HepG2 (cell line): ENCODE measurements around the gene SDCCAG8. TPM values are rescaled to one million over a fixed set of nuclear protein-coding genes. Genes with fewer than 3 reads are reported as not detected.
A peak's percentile ranks its signal among the peaks of the same experiment; 100 is the strongest.

Experiments used
- ATF7 ChIP-seq, 2 experiments: fragments of 450-650 bp in 1 of 2; sonication (generic) in 1 of 2; formaldehyde crosslinking in 1 of 2; IDR thresholded peaks; 2 replicates each; pipeline versions ENCODE4 v1.4.0 to v1.6.1; 2016 to 2020; ENCODE audit warnings: antibody characterized with exemption in 1 of 2, mild to moderate bottlenecking in 1 of 2, missing genetic modification reagents in 1 of 2
- IRF2 ChIP-seq: IDR thresholded peaks from 2 replicates; pipeline ENCODE4 v1.6.1; 2018; ENCODE audit warnings: missing genetic modification reagents, missing compliant biosample characterization
- KLF12 ChIP-seq: sonication (generic); formaldehyde crosslinking; IDR thresholded peaks from 2 replicates; pipeline ENCODE4 v1.4.0; 2020; ENCODE audit warnings: missing genetic modification reagents, borderline replicate concordance
- NRL ChIP-seq: sonication (generic); formaldehyde crosslinking; IDR thresholded peaks from 2 replicates; pipeline ENCODE4 v1.5.0; 2020; ENCODE audit warnings: missing genetic modification reagents, mild to moderate bottlenecking, moderate library complexity, borderline replicate concordance
- RARA ChIP-seq: IDR thresholded peaks from 2 replicates; pipeline ENCODE4 v1.6.1; 2016; ENCODE audit warnings: missing genetic modification reagents, missing compliant biosample characterization
- TBX2 ChIP-seq: sonication (generic); formaldehyde crosslinking; IDR thresholded peaks from 2 replicates; pipeline ENCODE4 v1.5.0; 2020; ENCODE audit warnings: missing genetic modification reagents, mild to moderate bottlenecking, borderline replicate concordance
- ZNF207 ChIP-seq: fragments of 450-650 bp; IDR thresholded peaks from 2 replicates; pipeline ENCODE4 v1.6.1; 2016; ENCODE audit warnings: antibody characterized with exemption, borderline replicate concordance
- ZNF343 ChIP-seq: sonication (generic); formaldehyde crosslinking; IDR thresholded peaks from 2 replicates; pipeline ENCODE4 v1.4.0; 2020; ENCODE audit warnings: mild to moderate bottlenecking, missing genetic modification reagents
- polyA plus RNA-seq, 8 experiments: library from polyadenylated mRNA; depleted of rRNA in 3 of 8; stranded (reverse) in 7 of 8; unstranded in 1 of 8; fragments of >200 nt; fragmentation: Illumina TruSeq in 4 of 8; extraction: Trizol in 4 of 8; gene quantifications; 2 replicates each; pipeline versions ENCODE4 v1.2.1 to v1.2.3, GENCODE V29; 2011 to 2016; ENCODE audit warnings: low read depth in 4 of 8, missing spikeins in 1 of 8, mixed read lengths in 1 of 8; ENCODE audit not compliant: insufficient read depth in 1 of 8
- total RNA-seq, 5 experiments: library from RNA; depleted of rRNA; stranded (reverse); fragments of >200 nt; fragmentation: Illumina TruSeq; extraction: Trizol; gene quantifications; 2 replicates each; pipeline ENCODE4 v1.2.3, GENCODE V29; 2016; ENCODE audit warnings: low read depth in 1 of 5
- TF ChIP-seq, protein P1 (sequence below): IDR thresholded peaks from 2 replicates; pipeline ENCODE4 v1.6.1; 2012; ENCODE audit warnings: low read depth, low read length, improper control_type of control experiment
- TF ChIP-seq, protein P2 (sequence below): sonication (generic); formaldehyde crosslinking; IDR thresholded peaks from 2 replicates; pipeline ENCODE4 v1.9.0; 2021; ENCODE audit warnings: missing genetic modification reagents, borderline replicate concordance
- TF ChIP-seq, protein P3 (sequence below): sonication (generic); formaldehyde crosslinking; IDR thresholded peaks from 2 replicates; pipeline ENCODE4 v1.5.0; 2020; ENCODE audit warnings: mild to moderate bottlenecking, missing genetic modification reagents, borderline replicate concordance
- TF ChIP-seq, protein P4 (sequence below): sonication (generic); formaldehyde crosslinking; IDR thresholded peaks from 2 replicates; pipeline ENCODE4 v1.8.1; 2023; ENCODE audit warnings: mild to moderate bottlenecking, moderate library complexity, missing genetic modification reagents
- TF ChIP-seq, protein P5 (sequence below): sonication (generic); formaldehyde crosslinking; IDR thresholded peaks from 2 replicates; pipeline ENCODE4 v1.5.1; 2020; ENCODE audit warnings: mild to moderate bottlenecking, moderate library complexity, missing genetic modification reagents

SDCCAG8 gene
- total and polyA plus RNA-seq, 2 of the 13 experiments (the other 11 are each of a cell fraction or from before 2014, with no cell fraction given): 9.5 to 13.4 TPM

DNA sequence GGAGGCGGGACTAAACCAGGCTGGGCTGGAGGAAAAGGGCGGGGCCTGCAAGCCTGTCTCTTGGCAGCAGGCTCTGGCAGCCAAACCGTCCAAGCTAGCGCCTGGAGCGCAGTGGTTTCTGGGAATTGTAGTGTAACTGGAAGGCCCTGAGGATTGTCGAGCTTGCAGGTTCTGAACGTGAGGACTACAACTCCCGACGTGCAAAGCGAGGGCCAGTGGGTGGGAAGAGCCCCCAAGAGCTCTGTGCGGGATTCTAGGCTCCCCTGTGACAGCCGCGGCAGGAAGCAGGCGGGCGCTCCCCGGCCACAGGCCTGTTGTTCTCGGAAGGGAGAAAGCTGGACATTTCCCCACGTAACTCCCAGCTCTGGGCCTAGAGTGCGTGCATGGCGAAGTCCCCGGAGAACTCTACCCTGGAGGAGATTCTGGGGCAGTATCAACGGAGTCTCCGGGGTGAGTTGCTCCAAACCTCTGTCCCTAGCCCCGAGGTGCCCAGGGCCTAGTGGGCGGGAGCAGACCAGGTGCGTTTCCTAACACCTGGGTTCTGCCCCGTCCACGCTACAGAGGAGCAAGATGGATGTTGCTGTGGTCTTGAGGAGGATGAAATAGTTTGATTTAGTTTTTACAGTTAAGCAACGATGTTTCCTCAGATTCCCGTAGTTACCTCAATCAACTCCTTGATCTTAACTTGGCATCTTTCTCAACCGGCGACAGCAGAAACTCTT lies at the start of gene SDCCAG8 (continued):
- TF ChIP-seq, protein P1, sequence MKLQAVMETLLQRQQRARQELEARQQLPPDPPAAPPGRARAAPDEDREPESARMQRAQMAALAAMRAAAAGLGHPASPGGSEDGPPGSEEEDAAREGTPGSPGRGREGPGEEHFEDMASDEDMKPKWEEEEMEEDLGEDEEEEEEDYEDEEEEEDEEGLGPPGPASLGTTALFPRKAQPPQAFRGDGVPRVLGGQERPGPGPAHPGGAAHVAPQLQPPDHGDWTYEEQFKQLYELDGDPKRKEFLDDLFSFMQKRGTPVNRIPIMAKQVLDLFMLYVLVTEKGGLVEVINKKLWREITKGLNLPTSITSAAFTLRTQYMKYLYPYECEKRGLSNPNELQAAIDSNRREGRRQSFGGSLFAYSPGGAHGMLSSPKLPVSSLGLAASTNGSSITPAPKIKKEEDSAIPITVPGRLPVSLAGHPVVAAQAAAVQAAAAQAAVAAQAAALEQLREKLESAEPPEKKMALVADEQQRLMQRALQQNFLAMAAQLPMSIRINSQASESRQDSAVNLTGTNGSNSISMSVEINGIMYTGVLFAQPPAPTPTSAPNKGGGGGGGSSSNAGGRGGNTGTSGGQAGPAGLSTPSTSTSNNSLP: no peak
- TF ChIP-seq IRF2 (CRISPR knock-in tag): 0 out of 2 replicates have a peak, but pooled peaks have one; percentile 41
- peak; percentile 61; the same call in 1 of the 2 replicates for TF ChIP-seq TBX2 (CRISPR knock-in tag)
- no peak for TF ChIP-seq ZNF207
- TF ChIP-seq ZNF343 (CRISPR knock-in tag): no peak
- TF ChIP-seq, protein P2, sequence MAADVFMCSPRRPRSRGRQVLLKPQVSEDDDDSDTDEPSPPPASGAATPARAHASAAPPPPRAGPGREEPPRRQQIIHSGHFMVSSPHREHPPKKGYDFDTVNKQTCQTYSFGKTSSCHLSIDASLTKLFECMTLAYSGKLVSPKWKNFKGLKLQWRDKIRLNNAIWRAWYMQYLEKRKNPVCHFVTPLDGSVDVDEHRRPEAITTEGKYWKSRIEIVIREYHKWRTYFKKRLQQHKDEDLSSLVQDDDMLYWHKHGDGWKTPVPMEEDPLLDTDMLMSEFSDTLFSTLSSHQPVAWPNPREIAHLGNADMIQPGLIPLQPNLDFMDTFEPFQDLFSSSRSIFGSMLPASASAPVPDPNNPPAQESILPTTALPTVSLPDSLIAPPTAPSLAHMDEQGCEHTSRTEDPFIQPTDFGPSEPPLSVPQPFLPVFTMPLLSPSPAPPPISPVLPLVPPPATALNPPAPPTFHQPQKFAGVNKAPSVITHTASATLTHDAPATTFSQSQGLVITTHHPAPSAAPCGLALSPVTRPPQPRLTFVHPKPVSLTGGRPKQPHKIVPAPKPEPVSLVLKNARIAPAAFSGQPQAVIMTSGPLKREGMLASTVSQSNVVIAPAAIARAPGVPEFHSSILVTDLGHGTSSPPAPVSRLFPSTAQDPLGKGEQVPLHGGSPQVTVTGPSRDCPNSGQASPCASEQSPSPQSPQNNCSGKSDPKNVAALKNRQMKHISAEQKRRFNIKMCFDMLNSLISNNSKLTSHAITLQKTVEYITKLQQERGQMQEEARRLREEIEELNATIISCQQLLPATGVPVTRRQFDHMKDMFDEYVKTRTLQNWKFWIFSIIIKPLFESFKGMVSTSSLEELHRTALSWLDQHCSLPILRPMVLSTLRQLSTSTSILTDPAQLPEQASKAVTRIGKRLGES (CRISPR knock-in tag): 0 out of 2 replicates have a peak, but pooled peaks have one; percentile 36
- TF ChIP-seq, protein P3, sequence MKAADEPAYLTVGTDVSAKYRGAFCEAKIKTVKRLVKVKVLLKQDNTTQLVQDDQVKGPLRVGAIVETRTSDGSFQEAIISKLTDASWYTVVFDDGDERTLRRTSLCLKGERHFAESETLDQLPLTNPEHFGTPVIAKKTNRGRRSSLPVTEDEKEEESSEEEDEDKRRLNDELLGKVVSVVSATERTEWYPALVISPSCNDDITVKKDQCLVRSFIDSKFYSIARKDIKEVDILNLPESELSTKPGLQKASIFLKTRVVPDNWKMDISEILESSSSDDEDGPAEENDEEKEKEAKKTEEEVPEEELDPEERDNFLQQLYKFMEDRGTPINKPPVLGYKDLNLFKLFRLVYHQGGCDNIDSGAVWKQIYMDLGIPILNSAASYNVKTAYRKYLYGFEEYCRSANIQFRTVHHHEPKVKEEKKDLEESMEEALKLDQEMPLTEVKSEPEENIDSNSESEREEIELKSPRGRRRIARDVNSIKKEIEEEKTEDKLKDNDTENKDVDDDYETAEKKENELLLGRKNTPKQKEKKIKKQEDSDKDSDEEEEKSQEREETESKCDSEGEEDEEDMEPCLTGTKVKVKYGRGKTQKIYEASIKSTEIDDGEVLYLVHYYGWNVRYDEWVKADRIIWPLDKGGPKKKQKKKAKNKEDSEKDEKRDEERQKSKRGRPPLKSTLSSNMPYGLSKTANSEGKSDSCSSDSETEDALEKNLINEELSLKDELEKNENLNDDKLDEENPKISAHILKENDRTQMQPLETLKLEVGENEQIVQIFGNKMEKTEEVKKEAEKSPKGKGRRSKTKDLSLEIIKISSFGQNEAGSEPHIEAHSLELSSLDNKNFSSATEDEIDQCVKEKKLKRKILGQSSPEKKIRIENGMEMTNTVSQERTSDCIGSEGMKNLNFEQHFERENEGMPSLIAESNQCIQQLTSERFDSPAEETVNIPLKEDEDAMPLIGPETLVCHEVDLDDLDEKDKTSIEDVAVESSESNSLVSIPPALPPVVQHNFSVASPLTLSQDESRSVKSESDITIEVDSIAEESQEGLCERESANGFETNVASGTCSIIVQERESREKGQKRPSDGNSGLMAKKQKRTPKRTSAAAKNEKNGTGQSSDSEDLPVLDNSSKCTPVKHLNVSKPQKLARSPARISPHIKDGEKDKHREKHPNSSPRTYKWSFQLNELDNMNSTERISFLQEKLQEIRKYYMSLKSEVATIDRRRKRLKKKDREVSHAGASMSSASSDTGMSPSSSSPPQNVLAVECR (CRISPR knock-in tag): peak; percentile 91
- TF ChIP-seq ATF7 (IDR thresholded peaks at IDR 0.05): no peak
- no peak for TF ChIP-seq ATF7 (CRISPR knock-in tag; IDR thresholded peaks at IDR 0.05)
- TF ChIP-seq, protein P4, sequence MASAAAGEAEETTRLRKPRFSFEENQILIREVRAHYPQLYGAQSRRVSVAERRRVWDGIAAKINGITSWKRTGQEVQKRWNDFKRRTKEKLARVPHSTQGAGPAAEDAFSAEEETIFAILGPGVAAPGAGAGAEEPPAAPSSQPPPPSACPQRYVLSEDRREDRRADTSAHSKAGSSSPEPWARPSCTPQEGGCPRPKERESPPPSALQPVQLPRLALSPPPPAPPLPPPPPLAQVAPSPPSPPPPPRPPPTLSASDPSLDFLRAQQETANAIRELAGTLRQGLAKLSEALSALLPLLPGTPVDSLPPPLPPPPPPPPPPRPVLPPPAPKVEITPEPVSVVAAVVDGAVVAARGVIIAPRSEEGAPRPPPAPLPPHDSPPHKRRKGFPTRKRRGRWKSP (CRISPR knock-in tag): peak; percentile 37; the same call in 1 of the 2 replicates
- TF ChIP-seq, protein P5, sequence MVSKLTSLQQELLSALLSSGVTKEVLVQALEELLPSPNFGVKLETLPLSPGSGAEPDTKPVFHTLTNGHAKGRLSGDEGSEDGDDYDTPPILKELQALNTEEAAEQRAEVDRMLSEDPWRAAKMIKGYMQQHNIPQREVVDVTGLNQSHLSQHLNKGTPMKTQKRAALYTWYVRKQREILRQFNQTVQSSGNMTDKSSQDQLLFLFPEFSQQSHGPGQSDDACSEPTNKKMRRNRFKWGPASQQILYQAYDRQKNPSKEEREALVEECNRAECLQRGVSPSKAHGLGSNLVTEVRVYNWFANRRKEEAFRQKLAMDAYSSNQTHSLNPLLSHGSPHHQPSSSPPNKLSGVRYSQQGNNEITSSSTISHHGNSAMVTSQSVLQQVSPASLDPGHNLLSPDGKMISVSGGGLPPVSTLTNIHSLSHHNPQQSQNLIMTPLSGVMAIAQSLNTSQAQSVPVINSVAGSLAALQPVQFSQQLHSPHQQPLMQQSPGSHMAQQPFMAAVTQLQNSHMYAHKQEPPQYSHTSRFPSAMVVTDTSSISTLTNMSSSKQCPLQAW (CRISPR knock-in tag): peak; percentile 78
- TF ChIP-seq RARA (CRISPR knock-in tag): no peak
- peak; percentile 85; the same call in 1 of the 2 replicates for TF ChIP-seq NRL (CRISPR knock-in tag)
- peak; percentile 37; the same call in 1 of the 2 replicates for TF ChIP-seq KLF12 (CRISPR knock-in tag)
